Measurements from ENCODE around the gene MAP3K20.

GRCh38 chr2:173095356-173095755, 19.7 kb downstream of the MAP3K20 start:
- TF ChIP-seq POLR2A (IDR thresholded peaks at IDR 0.05; ENCODE audit: low read depth, low read length) (no peak), POLR2AphosphoS5 (IDR thresholded peaks at IDR 0.05; ENCODE audit: low read depth, low read length) (no peak), TAF1 (IDR thresholded peaks at IDR 0.05; ENCODE audit: borderline replicate concordance, low read depth, low read length) (no peak)
